Measurements from ENCODE around the gene WDR43. TPM values are rescaled to one million over a fixed set of nuclear protein-coding genes. Genes with fewer than 3 reads are reported as not detected.

Gene WDR43
- total RNA-seq, 2 experiments from 2014 or later, result 62.4 to 73.2 TPM

- Mint-ChIP-seq H3K27me3 (peaks cover 4% of the 10 kb centered on the region), H3K36me3 (ENCODE audit: low read depth) (peaks cover 10% of the 10 kb centered on the region), H3K9me3 (no peaks in the 10 kb centered on the region), H3K27ac (no peak overlapping the region), H3K4me3 (peak overlapping the region; percentile 57), H3K4me1 (ENCODE audit: low read depth) (peaks cover 38% of the 10 kb centered on the region)
- ATAC-seq (ENCODE audit: poor library complexity) (no peak), DNase-seq (peak in 1 of 14 experiments; percentile 34)
- Histone ChIP-seq H3K36me3 (ENCODE audit: insufficient read depth, low read length) (no peaks in the 10 kb centered on the region), H3K4me3 (ENCODE audit: low read length) (no peak overlapping the region), H3K27ac (ENCODE audit: low read depth in 1 of 2, low read length in 2 of 2) (no peak overlapping the region), H3K9me3 (ENCODE audit: control insufficient read depth in 1 of 2, insufficient read depth in 1 of 2, low read length in 2 of 2) (no peaks in the 10 kb centered on the region), H3K27me3 (ENCODE audit: control insufficient read depth in 1 of 2, insufficient read depth in 2 of 2, low read length in 2 of 2) (no peaks in the 10 kb centered on the region), H3K4me1 (ENCODE audit: insufficient read depth, low read length) (peaks cover 24% of the 10 kb centered on the region)
- intact Hi-C loops (cut with DNase I, micrococcal nuclease), result loop anchor here (5.0 to 10.0 kb wide), 5 partner anchors 81 to 329 kb away; partner anchors contain the start of genes CLIP4 (in 1 of the 2) and SPDYA (in 1 of the 2)
- CTCF ChIA-PET, result no interaction called here
- TF ChIP-seq CTCF (IDR thresholded peaks at IDR 0.05), result no peak
- POLR2A ChIA-PET, result interaction anchor here (1.5 to 4.0 kb wide), 3 partner anchors 23 to 223 kb away, joined by 3 to 21 read pairs (median 21); partner anchors contain the start of genes CLIP4 and TRMT61B
Observed at GRCh38 chr2:28893488-28893887, 979 bp upstream of the WDR43 start.

- no peaks in the 10 kb centered on the region for H3K27me3 Mint-ChIP-seq
- ChIA-PET CTCF (interaction anchor here (1.6 to 2.4 kb wide), 2 partner anchors 9 to 329 kb away, joined by 4 to 14 read pairs; no protein-coding TSS in a partner anchor), POLR2A (interaction anchor here (0.7 to 4.0 kb wide), 15 partner anchors 15 to 1251 kb away, joined by 3 to 128 read pairs (median 5); partner anchors contain the start of genes PPP1CB, SLC4A1AP, SUPT7L and TRMT61B)
- Histone ChIP-seq H3K4me3 (ENCODE audit: low read length) (peak overlapping the region; percentile 89), H3K36me3 (ENCODE audit: insufficient read depth, low read length) (no peaks in the 10 kb centered on the region), H3K27me3 (ENCODE audit: control insufficient read depth in 1 of 2, insufficient read depth in 2 of 2, low read length in 2 of 2) (no peaks in the 10 kb centered on the region), H3K27ac (ENCODE audit: low read depth in 1 of 2, low read length in 2 of 2) (peak overlapping the region in 1 of 2 donors; percentile 55), H3K9me3 (ENCODE audit: control insufficient read depth in 1 of 2, insufficient read depth in 1 of 2, low read length in 2 of 2) (no peaks in the 10 kb centered on the region), H3K4me1 (ENCODE audit: insufficient read depth, low read length) (peaks cover 24% of the 10 kb centered on the region)
- no peaks in the 10 kb centered on the region for H3K9me3 Mint-ChIP-seq
- peak overlapping the region; percentile 91 for H3K27ac Mint-ChIP-seq
- DNase-seq (peak in 12 of 14 experiments; percentile 5 to 45 (median 14)), ATAC-seq (ENCODE audit: poor library complexity) (no peak)
- peaks cover 10% of the 10 kb centered on the region for H3K36me3 Mint-ChIP-seq (ENCODE audit: low read depth)
- intact Hi-C loops (cut with DNase I, micrococcal nuclease), result loop anchor here (2.0 to 10.0 kb wide), 5 partner anchors 73 to 331 kb away; partner anchors contain the start of gene CLIP4 (in 1 of the 2)
- TF ChIP-seq CTCF (IDR thresholded peaks at IDR 0.05), result no peak
- peaks cover 53% of the 10 kb centered on the region for H3K4me1 Mint-ChIP-seq (ENCODE audit: low read depth)
- peak overlapping the region; percentile 96 for H3K4me3 Mint-ChIP-seq
Observed at GRCh38 chr2:28895189-28895893, 874 bp downstream of the WDR43 start.

GRCh38 chr2:28896906-28897305, 2.4 kb downstream of the WDR43 start:
- Mint-ChIP-seq H3K27ac (peak overlapping the region; percentile 0), H3K4me1 (ENCODE audit: low read depth) (peaks cover 66% of the 10 kb centered on the region), H3K9me3 (no peaks in the 10 kb centered on the region), H3K36me3 (ENCODE audit: low read depth) (peaks cover 17% of the 10 kb centered on the region), H3K4me3 (peak overlapping the region; percentile 96), H3K27me3 (no peaks in the 10 kb centered on the region)
- intact Hi-C loops (cut with DNase I, micrococcal nuclease), result loop anchor here (1.0 to 10.0 kb wide), 5 partner anchors 75 to 332 kb away; partner anchors contain the start of gene CLIP4 (in 1 of the 2)
- no peaks in the 10 kb centered on the region for H3K27me3 ChIP-seq (ENCODE audit: control insufficient read depth in 1 of 2, insufficient read depth in 2 of 2, low read length in 2 of 2)
- CTCF ChIA-PET, result interaction anchor here (0.6 to 2.4 kb wide), 4 partner anchors 8 to 330 kb away, joined by 3 to 14 read pairs (median 4); no protein-coding TSS in a partner anchor
- H3K4me1 ChIP-seq (ENCODE audit: insufficient read depth, low read length), result peaks cover 24% of the 10 kb centered on the region
- H3K4me3 ChIP-seq (ENCODE audit: low read length), result no peak overlapping the region
- peaks cover 5% of the 10 kb centered on the region for H3K36me3 ChIP-seq (ENCODE audit: insufficient read depth, low read length)
- DNase-seq (no peak), ATAC-seq (ENCODE audit: poor library complexity) (no peak)
- no peak overlapping the region for H3K27ac ChIP-seq (ENCODE audit: low read depth in 1 of 2, low read length in 2 of 2)
- POLR2A ChIA-PET, result interaction anchor here (0.7 to 4.0 kb wide), 4 partner anchors 26 to 1246 kb away, joined by 3 to 128 read pairs (median 13); partner anchors contain the start of gene TRMT61B
- H3K9me3 ChIP-seq (ENCODE audit: control insufficient read depth in 1 of 2, insufficient read depth in 1 of 2, low read length in 2 of 2), result no peaks in the 10 kb centered on the region
- TF ChIP-seq CTCF (IDR thresholded peaks at IDR 0.05), result no peak
